H1 (cell line): ENCODE measurements around the gene ABCF3. TPM values are rescaled to one million over a fixed set of nuclear protein-coding genes. Genes with fewer than 3 reads are reported as not detected.

Experiments
- CTCF ChIA-PET: fragments of 300-600 bp; sonication (Branson Sonifier 250); formaldehyde crosslinking; loops from one replicate; lab custom pipeline; 2021; ENCODE audit not compliant: partially characterized antibody; lab: Charles Lee
- POLR2A ChIA-PET: fragments of 300-600 bp; sonication (Branson Sonifier 250); formaldehyde crosslinking; loops from one replicate; lab custom pipeline; 2021; ENCODE audit warnings: inconsistent platforms; ENCODE audit not compliant: partially characterized antibody; lab: Charles Lee
- DNase-seq, 2 experiments: peaks; one replicate each; pipeline versions ENCODE4 v3.0.0 to v3.0.0-alpha.2; 2010 to 2022; ENCODE audit warnings: low spot score in 2 of 2, low read depth in 1 of 2, mixed read lengths in 1 of 2
- FAIRE-seq: peaks from 2 replicates; lab custom pipeline; 2011; peaks lifted over from hg19 to GRCh38; lab: Jason Lieb, UNC
- H2AFZ ChIP-seq: 2 replicates; pipeline ENCODE4 v1.8.1; 2012; ENCODE audit warnings: low read length, inconsistent platforms
- H2AK5ac ChIP-seq: 2 replicates; pipeline ENCODE4 v1.6.1; 2013; ENCODE audit warnings: low read depth, low read length
- H2BK120ac ChIP-seq: replicated peaks from 2 replicates; pipeline ENCODE3; 2013; ENCODE audit warnings: low read depth, low read length, inconsistent platforms
- H2BK12ac ChIP-seq: 2 replicates; pipeline ENCODE4 v1.6.1; 2013; ENCODE audit warnings: low read depth, low read length
- H2BK15ac ChIP-seq: 2 replicates; pipeline ENCODE4 v1.6.1; 2013; ENCODE audit warnings: low read length
- H2BK20ac ChIP-seq: 2 replicates; pipeline ENCODE4 v1.6.1; 2013; ENCODE audit warnings: low read length
- H2BK5ac ChIP-seq: 2 replicates; pipeline ENCODE4 v1.6.1; 2013; ENCODE audit warnings: low read depth, low read length
- H3K14ac ChIP-seq: 2 replicates; pipeline ENCODE4 v1.6.1; 2013; ENCODE audit warnings: inconsistent platforms; ENCODE audit not compliant: insufficient read length
- H3K18ac ChIP-seq: 2 replicates; pipeline ENCODE4 v1.6.1; 2013; ENCODE audit warnings: low read length; ENCODE audit errors: extremely low read depth
- H3K23ac ChIP-seq: 2 replicates; pipeline ENCODE4 v1.6.1; 2013; ENCODE audit warnings: inconsistent platforms; ENCODE audit not compliant: insufficient read length
- H3K23me2 ChIP-seq: 2 replicates; pipeline ENCODE4 v1.6.1; 2013; ENCODE audit warnings: low read depth, low read length
- H3K27ac ChIP-seq: 2 replicates; pipeline ENCODE4 v1.6.1; 2011; ENCODE audit warnings: low read depth, low read length, inconsistent platforms
- H3K27me3 ChIP-seq, 4 experiments: replicated peaks in 1 of 4; 1 replicate in 1 of 4; 2 replicates in 3 of 4; pipeline versions ENCODE4 v1.6.1 to v1.8.1; 2011 to 2013; ENCODE audit warnings: low read length in 3 of 4, mild to moderate bottlenecking in 3 of 4, inconsistent platforms in 2 of 4, mixed read lengths in 2 of 4, moderate library complexity in 1 of 4; ENCODE audit not compliant: control insufficient read depth in 3 of 4, insufficient read depth in 3 of 4; ENCODE audit errors: extremely low read depth in 1 of 4
- H3K36me3 ChIP-seq, 4 experiments: 2 replicates each; pipeline versions ENCODE4 v1.6.1 to v1.8.1; 2011 to 2013; ENCODE audit warnings: mild to moderate bottlenecking in 4 of 4, low read length in 3 of 4, moderate library complexity in 2 of 4, control low read depth in 1 of 4, inconsistent platforms in 1 of 4; ENCODE audit not compliant: insufficient read depth in 4 of 4, control insufficient read depth in 2 of 4
- H3K4ac ChIP-seq: replicated peaks from 2 replicates; pipeline ENCODE3; 2013; ENCODE audit warnings: low read length, low read depth, mixed read lengths, inconsistent platforms; ENCODE audit not compliant: insufficient read length
- H3K4me1 ChIP-seq, 4 experiments: replicated peaks in 1 of 4; 1 replicate in 1 of 4; 2 replicates in 3 of 4; pipeline versions ENCODE4 v1.6.1 to v1.8.1; 2011 to 2013; ENCODE audit warnings: low read length in 3 of 4, inconsistent platforms in 2 of 4, mixed read lengths in 1 of 4; ENCODE audit not compliant: insufficient read depth in 4 of 4, control insufficient read depth in 3 of 4
- H3K4me2 ChIP-seq, 2 experiments: 2 replicates each; pipeline versions ENCODE4 v1.6.1 to v1.8.1; 2011 to 2013; ENCODE audit warnings: low read depth in 2 of 2, low read length in 2 of 2, control low read depth in 1 of 2, inconsistent platforms in 1 of 2, mild to moderate bottlenecking in 1 of 2; ENCODE audit not compliant: insufficient read depth in 1 of 2
- H3K4me3 ChIP-seq, 4 experiments: fragments of 200-600, 300-600 bp in 1 of 4; sonication (generic), shearing (Covaris generic), sonication (Bioruptor Twin) in 1 of 4; 2 replicates each; pipeline versions ENCODE4 v1.5.1 to v1.8.1; 2011 to 2016; ENCODE audit warnings: low read length in 4 of 4, low read depth in 3 of 4, control low read depth in 2 of 4, inconsistent platforms in 2 of 4, mild to moderate bottlenecking in 2 of 4, mixed read lengths in 1 of 4, moderate library complexity in 1 of 4; ENCODE audit not compliant: insufficient read depth in 2 of 4; ENCODE audit errors: extremely low read depth in 1 of 4
- H3K56ac ChIP-seq: replicated peaks from 2 replicates; pipeline ENCODE3; 2013; ENCODE audit warnings: low read depth, mild to moderate bottlenecking, mixed read lengths, low read length, inconsistent platforms; ENCODE audit not compliant: insufficient read length
- H3K79me1 ChIP-seq: 2 replicates; pipeline ENCODE4 v1.6.1; 2013; ENCODE audit warnings: low read depth, low read length, control low read depth
- H3K79me2 ChIP-seq, 2 experiments: 2 replicates each; pipeline versions ENCODE4 v1.6.1 to v1.8.1; 2012 to 2013; ENCODE audit warnings: low read length in 2 of 2, mild to moderate bottlenecking in 2 of 2, inconsistent platforms in 1 of 2; ENCODE audit not compliant: insufficient read depth in 2 of 2, control insufficient read depth in 1 of 2
- H3K9ac ChIP-seq, 4 experiments: replicated peaks in 1 of 4; 1 replicate in 1 of 4; 2 replicates in 3 of 4; pipeline versions ENCODE4 v1.6.1 to v1.8.1; 2011 to 2013; ENCODE audit warnings: low read depth in 3 of 4, low read length in 3 of 4, control low read depth in 2 of 4, mild to moderate bottlenecking in 2 of 4, moderate library complexity in 2 of 4, inconsistent platforms in 1 of 4; ENCODE audit errors: extremely low read depth in 1 of 4
- H3K9me3 ChIP-seq, 2 experiments: 2 replicates each; pipeline versions ENCODE4 v1.6.1 to v1.8.1; 2012 to 2013; ENCODE audit warnings: mild to moderate bottlenecking in 2 of 2, moderate library complexity in 2 of 2, control low read depth in 1 of 2, inconsistent platforms in 1 of 2, low read depth in 1 of 2, low read length in 1 of 2, mixed read lengths in 1 of 2; ENCODE audit not compliant: insufficient read depth in 2 of 2
- H4K20me1 ChIP-seq, 2 experiments: replicated peaks in 1 of 2; 2 replicates each; pipeline versions ENCODE3 to v1.8.1; 2011 to 2013; ENCODE audit warnings: inconsistent platforms in 2 of 2, low read length in 2 of 2, mild to moderate bottlenecking in 1 of 2; ENCODE audit not compliant: insufficient read depth in 2 of 2, control insufficient read depth in 1 of 2
- H4K5ac ChIP-seq: 2 replicates; pipeline ENCODE4 v1.6.1; 2013; ENCODE audit warnings: low read length, low read depth, mixed read lengths, inconsistent platforms; ENCODE audit not compliant: insufficient read length
- H4K8ac ChIP-seq: 2 replicates; pipeline ENCODE4 v1.8.0; 2013; ENCODE audit warnings: mild to moderate bottlenecking, moderate library complexity, low read length, inconsistent platforms; ENCODE audit not compliant: insufficient read depth; ENCODE audit errors: extremely low read depth
- H4K91ac ChIP-seq: replicated peaks from 2 replicates; pipeline ENCODE3; 2013; ENCODE audit warnings: low read length, mixed read lengths, inconsistent platforms; ENCODE audit not compliant: insufficient read length
- HDAC6 ChIP-seq: IDR thresholded peaks from one replicate; pipeline ENCODE4 v1.7.1; 2012; ENCODE audit warnings: low read depth, mild to moderate bottlenecking, inconsistent platforms, low read length, moderate library complexity
- JUN ChIP-seq: IDR thresholded peaks from 2 replicates; pipeline ENCODE4 v1.6.1; 2011; ENCODE audit warnings: low read depth, mild to moderate bottlenecking, improper control_type of control experiment, low read length
- POU5F1 ChIP-seq: IDR thresholded peaks from 2 replicates; pipeline ENCODE4 v1.6.1; 2011; ENCODE audit warnings: low read depth, mild to moderate bottlenecking, low read length, moderate library complexity
- WGBS, 2 experiments: shearing (Covaris generic) in 1 of 2; methylation state at CpG; one replicate each; pipeline versions ENCODE4 v1.1.6 to v1.1.7; 2013 to 2015; ENCODE audit warnings: low lambda C conversion rate in 2 of 2, mixed read lengths in 2 of 2, inconsistent platforms in 1 of 2, low coverage in 1 of 2, missing lambda C conversion rate in 1 of 2; ENCODE audit not compliant: insufficient replicate concordance in 2 of 2, insufficient coverage in 1 of 2, insufficient read length in 1 of 2; ENCODE audit errors: extremely low coverage in 1 of 2, missing lambda C conversion rate in 1 of 2; 5-methylcytosine and 5-hydroxymethylcytosine counted together
- polyA plus RNA-seq, 7 experiments: library from polyadenylated mRNA; depleted of rRNA in 3 of 7; stranded (reverse) in 5 of 7; unstranded in 2 of 7; fragments of >200 nt in 5 of 7; fragments of 200-250 nt in 2 of 7; gene quantifications; 1 replicate in 5 of 7; 2 replicates in 1 of 7; 4 replicates in 1 of 7; pipeline versions ENCODE4 v1.2.1 to v1.2.3, GENCODE V29; 2011 to 2013; ENCODE audit warnings: missing spikeins in 2 of 7, mixed read lengths in 2 of 7
- total RNA-seq: library from RNA; stranded (reverse); fragmentation: NEBNext Ultra II Directional; extraction: Animal tissue kit (Norgen Biotek cat#: 25700); gene quantifications from 2 replicates; pipeline ENCODE4 v1.2.1, GENCODE V29; 2021

Gene ABCF3
- total and polyA plus RNA-seq, 2 of the 8 experiments (the other 6 are each of a cell fraction or from before 2014, with no cell fraction given): 51.6 to 57.8 TPM

GRCh38 chr3:184211297-184211696 is 25.3 kb downstream of the ABCF3 start:
- Histone ChIP-seq H3K9ac (no peak overlapping the region), H3K23me2 (no peaks in the 10 kb centered on the region), H2BK20ac (no peak overlapping the region), H3K23ac (no peak overlapping the region), H4K5ac (no peak overlapping the region), H3K4me3 (no peak overlapping the region), H4K8ac (no peak overlapping the region), H2BK5ac (no peak overlapping the region), H3K79me1 (no peaks in the 10 kb centered on the region), H4K20me1 (no peaks in the 10 kb centered on the region), H3K18ac (no peak overlapping the region), H3K4me2 (no peak overlapping the region), H2BK120ac (no peak overlapping the region), H3K56ac (no peak overlapping the region), H2AFZ (no peak overlapping the region), H3K9me3 (no peaks in the 10 kb centered on the region), H4K91ac (no peak overlapping the region), H3K79me2 (no peaks in the 10 kb centered on the region), H3K4me1 (no peaks in the 10 kb centered on the region), H3K27me3 (no peaks in the 10 kb centered on the region), H2BK12ac (no peak overlapping the region), H3K27ac (no peak overlapping the region), H3K36me3 (no peaks in the 10 kb centered on the region), H3K4ac (no peak overlapping the region), H2BK15ac (no peak overlapping the region), H3K14ac (no peak overlapping the region), H2AK5ac (no peak overlapping the region)
- DNase-seq (no peak), FAIRE-seq (no peak)
- CTCF ChIA-PET: interaction anchor here (0.6 to 3.2 kb wide), 6 partner anchors 16 to 344 kb away, joined by 3 to 40 read pairs (median 4); partner anchors contain the start of gene ABCC5
- no peak for TF ChIP-seq JUN
- TF ChIP-seq HDAC6: no peak
- TF ChIP-seq POU5F1: no peak
- WGBS, 2 experiments: 87% methylated on average over 5 of the region's 5 CpGs; no CpG with 5 or more reads in 1 of the 2 experiments
- POLR2A ChIA-PET: no interaction called here
